Measurements from ENCODE around the gene GORASP2. TPM values are rescaled to one million over a fixed set of nuclear protein-coding genes. Genes with fewer than 3 reads are reported as not detected.
"Not testable (repeated sequence)": the region's sequence is repeated elsewhere in the genome, so short reads cannot be mapped to it uniquely, and the experiment has no call there.

Gene GORASP2
- total RNA-seq, 1 donor from 2014 or later, result 126 TPM

- H3K27ac Mint-ChIP-seq (ENCODE audit: unreplicated experiment), result no peak overlapping the region
- no peak overlapping the region for H3K4me3 Mint-ChIP-seq (ENCODE audit: unreplicated experiment)
- H3K27me3 Mint-ChIP-seq (ENCODE audit: low read depth), result peaks cover 9% of the 10 kb centered on the region
- DNase-seq (ENCODE audit: low spot score), result no peak
- no peak for TF ChIP-seq CTCF (IDR thresholded peaks at IDR 0.05)
- peaks cover 4% of the 10 kb centered on the region for H3K4me1 Mint-ChIP-seq (ENCODE audit: low read depth)
- no peaks in the 10 kb centered on the region for H3K36me3 Mint-ChIP-seq (ENCODE audit: low read depth)
- peaks cover 2% of the 10 kb centered on the region for H3K9me3 Mint-ChIP-seq (ENCODE audit: low read depth)
Observed at GRCh38 chr2:170895023-170895757, 33.9 kb upstream of the GORASP2 start.

GRCh38 chr2:170896622-170897021, 32.4 kb upstream of the GORASP2 start:
- H3K27ac Mint-ChIP-seq (ENCODE audit: unreplicated experiment), result no peak overlapping the region
- no peak for DNase-seq (ENCODE audit: low spot score)
- H3K9me3 Mint-ChIP-seq (ENCODE audit: low read depth), result peaks cover 2% of the 10 kb centered on the region
- H3K36me3 Mint-ChIP-seq (ENCODE audit: low read depth), result no peaks in the 10 kb centered on the region
- no peak overlapping the region for H3K4me3 Mint-ChIP-seq (ENCODE audit: unreplicated experiment)
- H3K27me3 Mint-ChIP-seq (ENCODE audit: low read depth), result peaks cover 4% of the 10 kb centered on the region
- TF ChIP-seq CTCF (IDR thresholded peaks at IDR 0.05), result no peak
- H3K4me1 Mint-ChIP-seq (ENCODE audit: low read depth), result peaks cover 4% of the 10 kb centered on the region

DNA sequence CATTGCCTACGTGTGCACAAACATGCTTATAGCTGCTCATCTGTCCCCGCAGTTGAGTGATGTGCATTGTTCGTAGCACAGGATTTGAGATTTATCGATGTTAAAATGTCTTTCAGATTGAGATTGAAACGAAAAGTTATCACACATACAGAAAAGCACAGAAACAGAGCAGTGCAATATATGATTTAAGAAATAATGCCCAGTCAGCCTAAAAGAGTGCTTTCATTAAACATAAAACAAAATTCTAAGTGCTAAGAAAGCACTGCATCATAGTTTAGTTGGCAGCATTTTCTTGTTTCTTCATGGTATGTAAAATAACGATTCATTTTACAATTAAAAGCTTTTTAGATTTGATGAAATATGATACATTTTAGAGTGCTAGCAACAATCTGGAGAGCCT, 31.9 kb upstream of the GORASP2 start:
- DNase-seq (ENCODE audit: low spot score), result no peak
- Mint-ChIP-seq H3K36me3 (ENCODE audit: low read depth) (no peaks in the 10 kb centered on the region), H3K27me3 (ENCODE audit: low read depth) (peaks cover 4% of the 10 kb centered on the region), H3K27ac (ENCODE audit: unreplicated experiment) (no peak overlapping the region), H3K9me3 (ENCODE audit: low read depth) (peaks cover 2% of the 10 kb centered on the region), H3K4me3 (ENCODE audit: unreplicated experiment) (no peak overlapping the region), H3K4me1 (ENCODE audit: low read depth) (peaks cover 4% of the 10 kb centered on the region)
- TF ChIP-seq CTCF (IDR thresholded peaks at IDR 0.05), result no peak

DNA sequence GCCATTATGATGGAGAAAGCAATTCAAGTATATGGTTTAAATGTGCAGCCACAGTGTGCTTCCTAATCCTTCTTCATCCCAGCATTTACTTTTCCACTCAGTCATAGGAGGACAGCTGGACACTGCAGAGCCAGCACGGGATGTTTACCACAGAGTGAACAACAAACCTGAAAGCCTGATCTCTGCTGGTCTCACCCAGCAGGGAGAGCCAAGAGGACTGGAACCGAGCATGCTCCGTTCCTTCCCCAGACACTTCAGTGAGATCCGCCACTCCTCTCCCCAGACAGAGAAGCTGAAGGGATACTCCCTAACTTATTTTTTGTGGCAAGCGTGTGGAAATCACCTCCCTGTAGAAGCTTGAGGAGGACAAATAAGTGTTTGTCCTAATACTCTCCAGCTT, 23.2 kb upstream of the GORASP2 start:
- H3K4me1 Mint-ChIP-seq (ENCODE audit: low read depth), result no peaks in the 10 kb centered on the region
- no peak for TF ChIP-seq CTCF (IDR thresholded peaks at IDR 0.05)
- H3K36me3 Mint-ChIP-seq (ENCODE audit: low read depth), result peaks cover 7% of the 10 kb centered on the region
- no peak overlapping the region for H3K27ac Mint-ChIP-seq (ENCODE audit: unreplicated experiment)
- peaks cover 16% of the 10 kb centered on the region for H3K9me3 Mint-ChIP-seq (ENCODE audit: low read depth)
- no peak overlapping the region for H3K4me3 Mint-ChIP-seq (ENCODE audit: unreplicated experiment)
- H3K27me3 Mint-ChIP-seq (ENCODE audit: low read depth), result peaks cover 10% of the 10 kb centered on the region
- no peak for DNase-seq (ENCODE audit: low spot score)

GRCh38 chr2:170911314-170911889, 17.7 kb upstream of the GORASP2 start:
- Mint-ChIP-seq H3K4me1 (ENCODE audit: low read depth) (no peaks in the 10 kb centered on the region), H3K4me3 (ENCODE audit: unreplicated experiment) (no peak overlapping the region)
- TF ChIP-seq CTCF (IDR thresholded peaks at IDR 0.05), result no peak

GRCh38 chr2:170914994-170915666, 13.9 kb upstream of the GORASP2 start:
- not testable (repeated sequence) for H3K4me1 Mint-ChIP-seq (ENCODE audit: low read depth); H3K4me3 Mint-ChIP-seq (ENCODE audit: unreplicated experiment); H3K27ac Mint-ChIP-seq (ENCODE audit: unreplicated experiment); H3K27me3 Mint-ChIP-seq (ENCODE audit: low read depth); DNase-seq (ENCODE audit: low spot score)
- Mint-ChIP-seq H3K36me3 (ENCODE audit: low read depth) (peaks cover 13% of the 10 kb centered on the region), H3K9me3 (ENCODE audit: low read depth) (peaks cover 40% of the 10 kb centered on the region)

More at GRCh38 chr2:170911314-170911889, 17.7 kb upstream of the GORASP2 start:
- Mint-ChIP-seq H3K36me3 (ENCODE audit: low read depth) (peaks cover 12% of the 10 kb centered on the region), H3K9me3 (ENCODE audit: low read depth) (peaks cover 42% of the 10 kb centered on the region), H3K27me3 (ENCODE audit: low read depth) (peaks cover 6% of the 10 kb centered on the region), H3K27ac (ENCODE audit: unreplicated experiment) (no peak overlapping the region)
- DNase-seq (ENCODE audit: low spot score), result no peak
